ENCODE measurements around the gene GPR68.
A peak's percentile ranks its signal among the peaks of the same experiment; 100 is the strongest.
"Not testable (repeated sequence)": the region's sequence is repeated elsewhere in the genome, so short reads cannot be mapped to it uniquely, and the experiment has no call there.

GPR68 gene

DNA sequence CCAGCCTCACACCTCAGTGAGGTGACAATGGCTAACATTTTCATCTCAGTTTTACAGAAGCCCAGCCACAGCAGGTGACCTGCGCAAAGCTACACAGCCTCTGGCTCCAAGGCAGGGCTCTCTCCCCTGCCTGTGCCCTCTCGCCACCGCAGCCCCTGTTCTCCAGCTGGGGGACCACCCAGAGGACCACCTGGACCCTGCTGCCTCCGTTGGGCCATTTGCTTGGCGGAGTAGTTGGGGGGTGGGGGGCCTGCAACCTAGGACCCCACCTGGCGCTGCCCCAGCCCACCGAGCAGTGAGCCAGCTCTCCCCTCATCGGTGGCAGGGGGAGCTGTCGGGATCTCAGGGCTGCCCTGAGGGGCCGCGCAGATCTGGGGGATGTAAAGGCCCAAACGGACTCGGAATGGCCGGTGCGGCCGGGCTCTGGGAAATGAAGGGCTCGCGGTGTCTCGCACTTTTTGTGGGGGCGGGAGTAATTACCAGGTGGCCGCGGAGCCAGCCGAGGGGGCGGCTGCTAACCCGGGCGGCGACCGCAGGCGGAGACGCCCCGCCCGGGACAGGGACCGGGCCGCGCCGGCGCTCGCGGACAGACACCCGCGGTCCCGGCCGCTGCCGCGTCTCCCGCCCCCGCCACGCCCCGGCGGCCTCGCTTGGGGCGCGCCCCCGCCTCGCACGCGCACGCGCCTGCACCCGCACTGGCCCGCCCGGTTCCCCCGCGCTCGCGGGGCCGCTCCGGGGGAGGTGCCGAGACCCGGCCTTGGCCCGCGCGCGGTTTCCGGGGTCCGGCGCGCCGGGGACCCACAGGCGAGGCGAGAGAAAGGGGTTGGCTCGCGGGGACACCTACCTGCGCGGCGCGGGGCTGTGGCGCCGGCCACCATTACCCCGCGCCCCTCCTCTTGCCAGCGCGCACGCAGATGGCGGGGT, 8.6 kb upstream of the GPR68 start:
- DNase-seq, result no peak

DNA sequence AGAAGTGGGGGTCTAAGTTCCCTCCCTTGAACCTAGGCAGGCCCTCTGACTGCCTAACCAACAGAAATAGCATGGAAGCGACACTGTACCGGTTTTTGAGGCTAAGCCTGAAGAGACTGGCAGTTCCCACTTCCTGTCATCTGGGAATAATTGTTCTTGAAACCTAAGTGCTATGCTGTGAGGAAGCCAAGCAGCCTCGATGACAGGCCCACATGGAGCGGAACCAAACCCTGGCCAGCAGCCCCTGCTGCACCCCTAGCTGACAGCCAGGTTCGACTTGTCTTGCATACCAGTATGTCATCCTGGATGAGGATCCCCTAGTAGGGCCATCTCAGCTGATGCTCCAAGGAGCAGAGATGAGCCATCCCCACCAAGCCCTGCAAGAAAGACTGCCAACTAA, 6.4 kb upstream of the GPR68 start:
- DNase-seq, result peak; percentile 64

DNA sequence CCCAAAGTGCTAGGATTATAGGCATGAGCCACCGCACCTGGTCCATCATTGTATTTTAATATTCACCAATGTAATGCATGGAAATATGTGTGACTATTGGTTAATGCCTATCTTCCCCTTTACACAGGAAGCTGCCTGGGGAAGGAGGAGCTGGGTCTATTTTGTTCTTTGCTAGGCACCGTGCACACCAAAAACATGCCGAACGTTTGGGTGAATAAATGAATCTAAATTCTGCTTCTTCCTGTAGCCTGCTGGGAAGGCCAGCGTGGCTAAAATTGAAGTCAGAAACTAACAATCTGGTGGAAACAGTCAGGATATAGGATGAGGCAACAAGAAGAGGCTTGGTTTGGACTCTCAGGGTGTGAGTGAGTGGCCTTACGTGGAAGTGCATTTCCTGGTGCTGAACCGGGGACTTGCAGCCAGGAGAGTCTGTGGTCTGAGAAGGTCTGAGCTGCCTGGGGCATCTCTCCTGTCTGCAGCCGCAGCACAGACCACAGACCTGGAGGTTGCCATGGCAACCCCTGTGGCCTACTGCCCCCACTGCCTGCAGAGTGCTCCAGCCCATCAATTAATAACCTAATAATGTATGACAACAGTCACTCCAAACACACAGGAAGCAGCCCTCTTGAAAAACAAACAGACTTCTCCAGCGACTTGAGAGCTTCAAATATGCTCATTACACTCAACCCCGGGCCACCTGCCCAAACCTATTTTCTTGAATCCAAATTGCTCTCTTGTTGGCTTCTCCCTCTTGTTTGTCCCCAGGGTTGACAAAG, 5.5 kb upstream of the GPR68 start:
- peak; percentile 93 for DNase-seq

DNA sequence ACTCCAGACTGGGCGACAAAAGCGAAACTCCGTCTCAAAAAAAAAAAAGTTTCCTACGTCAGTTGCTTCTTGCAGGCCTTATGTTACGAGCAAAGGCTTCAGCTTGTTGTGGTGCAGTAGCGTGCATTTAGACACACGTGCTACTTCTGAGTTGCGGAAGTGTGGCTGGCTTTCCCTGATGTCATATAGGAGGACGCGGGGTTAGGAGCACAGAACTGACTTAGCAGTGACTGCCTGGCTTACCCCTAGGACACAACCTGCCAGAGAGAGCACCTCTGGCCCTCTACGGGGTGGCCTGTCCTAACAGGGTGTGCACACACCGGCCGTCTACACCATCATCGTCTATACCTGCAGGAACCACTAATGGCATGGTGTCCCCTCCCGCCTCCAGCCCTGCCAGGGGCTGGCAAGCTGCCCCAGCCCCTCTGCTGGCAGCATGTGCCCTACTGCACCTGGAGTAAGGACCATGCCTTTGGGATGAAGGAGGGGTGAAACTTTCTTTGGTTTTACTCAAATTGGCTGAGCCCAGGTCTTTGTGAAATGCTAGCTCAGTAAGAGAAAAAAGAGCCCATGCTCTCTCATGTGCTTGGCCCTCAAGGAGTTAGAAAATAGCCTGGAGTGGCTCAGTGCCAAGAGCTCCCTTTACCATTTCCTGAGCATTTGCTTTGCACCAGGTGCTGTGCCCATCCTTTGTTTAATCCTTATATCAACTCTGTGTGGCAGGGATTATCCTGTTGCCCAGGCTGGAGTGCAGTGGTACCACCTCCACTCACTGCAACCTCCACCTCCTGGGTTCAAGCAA, 1.7 kb upstream of the GPR68 start:
- DNase-seq, result peak; percentile 67

DNA sequence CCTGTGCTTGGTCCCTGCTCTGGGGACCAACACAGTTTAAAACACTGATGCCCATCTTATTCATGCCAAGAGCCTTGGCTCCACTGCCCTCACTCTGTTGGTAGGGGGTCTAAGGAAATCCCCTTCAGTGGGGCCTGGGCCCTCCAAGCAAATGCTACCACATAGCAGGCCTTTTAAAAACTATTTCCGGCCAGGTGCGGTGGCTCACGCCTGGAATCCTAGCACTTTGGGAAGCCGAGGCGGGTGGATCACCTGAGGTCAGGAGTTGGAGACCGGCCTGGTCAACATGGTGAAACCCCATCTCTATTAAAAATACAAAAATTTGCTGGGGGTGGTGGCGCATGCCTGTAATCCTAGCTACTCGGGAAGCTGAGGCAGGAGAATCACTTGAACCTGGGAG, 1.1 kb upstream of the GPR68 start:
- not testable (repeated sequence) for DNase-seq

DNA sequence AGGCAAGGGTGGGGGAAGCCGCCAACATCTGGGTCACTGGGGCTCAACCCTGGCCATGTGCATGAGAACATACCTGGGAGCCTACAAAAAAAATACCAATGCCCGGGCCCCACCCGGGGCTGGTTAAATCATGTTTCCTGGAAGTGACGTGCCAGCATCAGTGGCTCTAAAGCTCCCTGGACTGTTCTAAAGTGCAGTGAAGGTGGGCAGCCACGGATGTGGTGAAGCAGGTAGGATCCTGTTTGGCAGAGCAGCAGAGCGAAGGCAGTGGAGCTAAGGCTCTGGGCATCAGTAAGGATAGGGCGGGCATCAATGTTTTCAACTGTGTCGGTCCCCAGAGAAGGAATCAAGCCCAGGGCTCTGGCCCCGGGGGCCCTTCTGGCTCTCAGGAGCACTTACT, 525 bp upstream of the GPR68 start:
- DNase-seq, result no peak

DNA sequence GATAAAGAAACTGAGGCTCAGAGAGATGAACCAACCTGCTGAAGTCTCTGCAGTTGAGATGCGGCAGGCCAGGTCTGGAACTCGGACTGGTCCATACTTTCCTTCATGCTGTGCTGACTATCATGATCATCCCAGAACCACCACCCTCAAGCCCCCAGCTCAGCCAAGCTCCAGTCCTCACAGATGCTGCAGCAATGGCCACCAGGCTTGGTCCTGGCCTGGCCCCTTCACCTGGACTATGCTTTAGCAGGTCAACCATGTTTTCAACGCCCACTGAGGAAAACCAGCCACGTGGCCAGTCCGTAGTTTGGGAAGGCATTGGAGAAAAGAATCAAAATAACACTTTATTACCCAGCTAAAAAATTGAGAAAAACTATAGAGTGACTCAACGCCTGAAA, 1.4 kb downstream of the GPR68 start:
- DNase-seq, result no peak

DNA sequence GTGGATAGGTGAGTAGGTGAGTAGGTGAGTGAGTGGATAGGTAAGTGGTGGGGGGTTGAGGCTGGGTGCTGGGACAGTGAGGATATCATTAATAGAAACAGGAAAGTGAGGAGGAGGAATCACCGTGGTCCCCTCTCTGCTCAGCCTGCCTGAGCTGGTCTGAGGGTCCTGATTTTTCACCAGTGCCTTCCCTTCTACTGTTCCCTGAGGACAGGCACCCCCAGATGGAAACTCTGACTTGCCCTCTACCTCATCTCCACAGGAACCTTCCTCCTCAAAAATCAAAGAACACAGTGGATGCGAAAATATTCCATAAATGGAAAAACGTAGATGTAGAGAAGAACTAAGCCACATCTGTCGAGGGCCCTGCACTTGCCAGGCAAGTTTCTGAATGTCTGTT, 1.9 kb downstream of the GPR68 start:
- no peak for DNase-seq

DNA sequence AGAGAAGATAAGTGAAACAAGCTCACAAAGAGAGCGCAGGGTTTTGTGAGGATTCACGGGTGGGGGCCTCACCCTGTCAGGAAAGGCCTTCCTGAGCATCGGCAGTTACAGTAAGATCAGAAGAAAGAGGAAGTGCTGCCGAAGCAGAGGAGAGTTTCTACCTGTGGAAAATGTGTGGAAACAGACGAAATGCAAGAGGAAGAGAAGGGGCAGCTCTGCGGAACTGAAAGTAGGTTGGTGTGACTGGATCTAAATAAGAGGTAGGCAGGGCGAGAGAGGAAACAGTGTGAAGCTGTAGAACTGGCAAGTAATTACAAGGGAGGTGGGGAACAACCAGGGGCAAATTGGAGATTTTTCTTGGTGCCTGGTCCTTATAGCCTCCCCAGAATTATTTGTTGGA, 2.6 kb downstream of the GPR68 start:
- DNase-seq, result no peak

DNA sequence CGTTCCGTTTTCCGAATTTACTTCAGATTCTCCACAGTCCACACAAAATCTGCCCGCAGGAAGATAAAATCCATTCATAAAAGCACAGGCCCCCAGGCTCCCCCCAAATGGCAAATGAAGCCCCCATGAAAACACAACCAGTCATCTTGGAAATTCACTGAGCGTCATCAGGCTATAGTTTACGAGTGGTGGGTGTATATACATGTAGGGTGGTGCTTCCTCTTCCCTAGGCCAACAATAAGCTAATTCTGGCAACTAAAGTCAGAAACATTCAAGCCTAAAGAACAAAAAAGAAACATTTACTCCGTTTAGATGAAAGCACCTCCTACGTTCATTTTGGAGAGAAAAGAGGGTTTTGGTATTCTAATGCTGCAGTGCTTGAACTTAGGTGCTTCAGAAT, 5.8 kb downstream of the GPR68 start:
- DNase-seq, result no peak

DNA sequence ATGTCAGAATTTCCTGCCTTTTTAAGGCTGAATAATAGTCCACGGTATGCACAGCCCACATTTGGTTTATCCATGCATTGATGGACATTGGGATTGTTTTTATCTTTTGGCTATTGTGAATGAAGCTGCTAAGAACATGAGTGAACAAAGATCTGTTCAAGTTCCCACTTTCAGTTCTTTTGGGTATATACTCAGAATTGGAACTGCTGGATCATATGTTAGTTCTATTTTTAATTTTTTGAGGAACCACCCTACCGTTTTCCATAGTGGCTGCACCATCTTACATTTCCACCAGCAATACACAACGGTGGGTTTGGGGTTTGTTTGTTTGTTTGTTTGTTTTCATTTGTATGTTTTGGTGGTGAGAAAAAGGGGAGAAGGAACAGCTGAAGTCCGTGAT, 6.4 kb downstream of the GPR68 start:
- no peak for DNase-seq

DNA sequence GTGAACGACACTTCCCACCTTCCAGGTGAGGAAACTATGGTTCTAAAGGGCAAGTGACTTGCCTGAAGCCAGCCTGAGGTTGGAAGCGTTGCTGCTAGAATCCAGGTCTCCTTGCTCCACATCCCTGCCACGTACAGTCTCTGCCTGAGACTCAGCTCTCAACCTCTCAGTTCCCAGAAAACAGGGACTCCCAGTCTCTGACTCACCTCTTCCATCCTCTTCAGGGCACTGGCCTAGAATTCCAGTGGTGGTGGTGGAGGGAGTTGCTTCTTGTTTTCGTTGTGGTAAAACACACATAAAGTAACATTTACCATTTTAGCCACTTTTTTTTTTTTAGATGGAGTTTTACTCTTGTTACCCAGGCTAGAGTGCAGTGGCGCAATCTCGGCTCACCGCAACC, 7.3 kb downstream of the GPR68 start:
- DNase-seq, result no peak

DNA sequence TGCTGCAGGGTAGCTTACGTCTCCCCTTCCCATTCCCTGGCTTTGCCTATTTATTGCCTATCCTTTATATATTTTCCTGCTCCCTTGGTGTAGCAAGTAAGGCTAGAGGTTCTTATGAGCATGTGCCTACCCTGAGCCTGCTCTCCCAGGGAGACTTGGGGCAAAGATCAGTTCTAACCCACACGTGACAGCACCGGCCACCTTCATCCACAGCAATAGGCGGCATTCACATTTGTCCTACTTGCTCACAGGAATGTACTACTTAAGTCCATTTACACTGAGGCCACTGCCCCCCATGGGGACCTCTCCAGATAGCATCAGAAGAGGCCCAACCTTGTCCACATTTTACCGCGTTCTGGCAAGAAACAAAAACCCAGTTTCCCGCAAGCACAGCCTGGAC, 8.7 kb downstream of the GPR68 start:
- DNase-seq, result no peak

DNA sequence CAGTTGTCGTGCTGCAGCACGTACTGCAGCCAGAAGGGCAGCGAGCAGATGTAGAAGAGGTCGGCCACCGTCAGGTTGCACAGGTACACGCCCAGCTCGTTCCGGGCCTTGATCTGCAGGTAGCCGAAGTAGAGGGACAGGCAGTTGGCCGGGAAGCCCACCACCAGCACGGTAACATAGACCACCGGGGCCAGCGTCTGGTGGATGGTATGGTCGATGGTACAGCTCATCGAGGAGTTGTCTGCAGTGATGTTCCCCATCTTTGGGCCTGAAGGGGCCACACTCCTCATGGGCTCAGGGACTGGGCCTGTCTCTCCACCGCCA, 9.8 kb downstream of the GPR68 start:
- DNase-seq, result no peak

DNA sequence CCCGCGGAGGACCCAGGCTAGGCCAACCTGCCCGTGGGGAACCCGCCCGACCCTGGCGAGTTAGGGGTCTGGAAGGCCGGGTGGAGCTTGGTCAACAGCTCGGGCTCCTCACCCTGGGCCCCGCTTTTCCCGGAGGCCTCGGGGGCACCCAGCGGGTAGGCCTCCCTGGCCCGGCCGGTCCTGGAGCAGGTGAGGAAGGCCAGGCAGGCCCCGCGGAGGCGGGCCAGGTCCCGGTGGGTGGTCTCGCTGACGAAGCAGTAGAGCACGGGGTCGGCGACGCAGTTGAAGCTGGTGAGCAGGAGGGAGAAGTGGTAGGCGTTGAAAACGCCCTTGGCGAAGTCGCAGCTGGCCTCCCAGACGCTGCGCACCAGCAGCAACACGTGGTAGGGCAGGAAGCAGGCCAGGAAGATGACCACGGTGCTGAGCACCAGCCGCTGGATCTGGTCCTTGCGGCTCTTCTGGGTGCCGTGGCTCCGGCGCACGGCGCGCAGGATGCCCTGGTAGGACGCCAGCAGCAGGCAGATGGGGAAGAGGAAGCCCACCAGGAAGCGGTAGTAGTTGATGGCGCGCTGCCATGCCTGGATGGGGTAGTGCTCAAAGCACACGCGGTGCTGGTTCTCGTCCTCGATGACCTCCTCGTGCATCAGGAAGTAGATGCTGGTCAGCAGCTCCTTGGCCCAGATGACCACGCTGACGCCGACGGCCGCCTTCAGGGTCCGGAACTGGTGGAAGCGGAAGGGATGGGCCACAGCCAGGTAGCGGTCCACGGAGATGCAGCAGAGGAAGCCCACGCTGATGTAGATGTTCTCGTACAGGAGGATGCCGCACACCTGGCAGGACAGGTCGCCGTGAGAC, 10.3 kb downstream of the GPR68 start:
- no peak for DNase-seq

DNA sequence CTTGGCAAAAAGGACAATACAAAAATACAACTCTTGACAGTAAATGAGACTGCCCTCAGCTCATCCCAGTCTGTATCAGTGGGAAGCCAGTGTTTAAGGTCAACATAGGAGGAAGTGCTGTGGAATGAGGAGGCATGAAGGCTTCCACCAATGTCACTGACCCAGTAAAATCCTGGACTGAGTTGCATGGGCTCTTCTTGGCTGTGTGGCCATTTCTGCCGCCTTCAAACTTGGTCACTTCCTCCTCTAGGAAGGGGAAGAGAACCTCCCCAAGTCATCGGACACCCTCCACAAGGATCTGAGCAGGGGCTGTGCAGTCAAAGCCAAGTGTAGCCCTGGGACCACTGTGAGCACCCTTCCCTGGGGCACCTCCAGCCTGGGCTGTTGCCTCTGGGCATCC, 11.9 kb downstream of the GPR68 start:
- DNase-seq, result no peak

DNA sequence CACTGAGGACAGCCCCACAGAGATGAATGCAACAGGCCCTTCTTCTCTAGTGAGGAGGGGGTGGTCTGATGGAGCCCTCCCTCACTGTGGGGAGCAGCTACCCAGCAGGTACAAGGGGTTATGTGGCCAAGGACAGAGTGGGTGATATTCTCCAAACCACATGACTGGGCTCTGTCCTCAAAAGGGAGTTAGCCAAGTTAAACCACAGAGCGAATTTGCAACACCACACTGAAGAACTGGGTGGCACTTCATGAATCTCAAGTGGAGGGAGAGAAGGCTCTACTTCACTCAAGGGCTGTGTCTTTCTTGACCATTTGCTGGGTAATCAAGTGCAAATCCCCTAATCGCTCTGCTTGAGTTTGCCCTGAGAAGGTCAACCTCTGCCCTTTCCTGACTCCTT, 12.5 kb downstream of the GPR68 start:
- peak; percentile 62 for DNase-seq

DNA sequence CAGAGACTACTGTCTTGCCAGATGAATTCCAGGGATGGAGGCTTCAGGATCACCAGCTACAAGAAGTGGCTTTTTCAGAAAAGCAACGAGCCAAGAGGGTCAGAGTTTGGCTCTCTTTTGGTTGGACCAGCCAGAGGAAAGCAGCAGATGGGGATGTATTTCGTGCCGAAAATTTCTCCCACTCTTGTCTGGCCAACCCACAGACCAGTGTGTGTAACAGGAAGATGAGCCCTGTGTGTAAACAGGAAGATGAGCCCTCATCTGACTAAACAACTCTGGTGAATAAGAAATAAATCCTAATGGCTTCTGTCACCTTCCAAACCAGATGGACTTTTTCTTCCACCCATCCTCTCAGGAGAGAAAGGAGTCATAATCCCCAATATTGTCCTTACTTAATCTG, 13.1 kb downstream of the GPR68 start:
- no peak for DNase-seq

DNA sequence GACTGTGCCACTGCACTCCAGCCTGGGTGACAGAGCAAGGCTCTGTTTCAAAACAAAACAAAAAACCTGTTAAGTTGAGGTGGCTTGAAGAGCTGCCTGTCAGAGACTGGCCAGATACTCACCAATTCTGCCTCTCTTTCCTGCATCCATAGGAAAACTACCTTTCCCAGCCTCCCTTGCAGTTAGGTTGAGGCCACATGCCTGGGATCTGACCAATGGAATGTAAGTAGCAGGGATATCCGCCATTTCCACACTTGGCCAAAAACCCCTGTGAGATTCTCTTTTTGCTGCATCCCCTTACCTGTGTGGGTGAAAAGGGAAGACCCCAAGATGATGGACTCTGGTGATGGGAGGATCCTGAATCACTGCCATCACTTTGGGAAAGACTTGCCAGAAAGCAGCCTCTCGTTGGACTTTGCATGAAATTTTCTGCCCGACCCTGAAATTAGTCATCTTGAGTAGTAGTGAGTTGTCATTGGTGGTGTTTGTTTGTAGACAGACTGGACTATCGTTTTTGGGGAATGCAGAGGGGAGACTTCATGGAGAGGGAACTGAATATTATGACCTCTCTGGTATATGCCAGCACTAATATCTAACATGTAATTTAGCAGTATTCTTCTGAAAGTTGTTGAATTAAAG, 14.0 kb downstream of the GPR68 start:
- DNase-seq, result no peak

DNA sequence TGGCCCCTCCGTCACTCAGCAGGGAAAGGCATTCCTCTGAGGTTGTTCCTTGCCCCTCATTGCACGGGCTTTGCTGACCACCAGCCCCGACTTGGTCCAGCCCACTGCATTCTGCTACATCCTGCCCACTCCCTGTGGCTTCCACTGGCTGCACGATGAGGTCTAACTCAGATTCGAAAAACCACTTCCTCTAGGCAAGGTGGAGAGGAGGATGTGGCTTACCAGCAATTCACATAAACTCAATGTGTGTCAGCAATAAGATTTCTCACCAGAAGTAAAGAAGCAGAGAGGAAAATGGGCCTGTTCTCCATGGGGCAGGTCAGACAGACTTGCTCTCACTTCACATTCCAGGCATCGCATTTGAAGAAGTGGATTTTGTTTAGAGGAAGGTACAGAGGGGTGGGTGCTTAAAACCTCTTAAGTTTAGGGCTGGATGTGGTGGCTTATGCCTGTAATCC, 14.7 kb downstream of the GPR68 start:
- DNase-seq, result no peak

DNA sequence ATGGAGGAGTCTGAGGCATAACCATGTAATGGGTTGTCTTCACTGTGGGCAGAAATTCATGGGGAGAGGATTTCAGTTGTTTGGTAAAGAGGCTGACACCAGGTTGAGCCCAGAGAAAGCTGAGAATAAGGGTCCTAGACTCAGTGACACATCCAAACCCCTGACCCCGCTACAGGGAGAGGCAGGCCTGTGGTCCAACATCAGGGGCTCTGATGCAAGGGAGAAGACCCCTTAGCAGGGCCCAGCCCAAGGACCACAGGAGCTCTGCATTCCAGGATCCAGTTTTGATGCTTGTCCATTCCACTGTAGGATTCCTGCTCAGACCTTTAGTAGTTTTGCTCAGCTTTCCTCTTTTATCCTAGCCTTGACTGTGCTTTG, 15.5 kb downstream of the GPR68 start:
- DNase-seq, result no peak
